Fibroblast of skin of back (primary cell): ENCODE data around the gene GP2. TPM values are rescaled to one million over a fixed set of nuclear protein-coding genes. Genes with fewer than 3 reads are reported as not detected.

Experiments
- DNase-seq: peaks from one replicate; pipeline ENCODE4 v3.0.0-alpha.2; 2013
- polyA plus RNA-seq, 2 experiments: library from polyadenylated mRNA; unstranded; fragments of 120-200 nt; gene quantifications; one replicate each; pipeline ENCODE4 v1.2.1, GENCODE V29; 2013; ENCODE audit not compliant: insufficient read length in 2 of 2

Gene GP2
- polyA plus RNA-seq (2013, experiment 1 of 2; ENCODE audit: insufficient read length): 0.07 TPM
- polyA plus RNA-seq (2013, experiment 2 of 2; ENCODE audit: insufficient read length): not detected

DNA sequence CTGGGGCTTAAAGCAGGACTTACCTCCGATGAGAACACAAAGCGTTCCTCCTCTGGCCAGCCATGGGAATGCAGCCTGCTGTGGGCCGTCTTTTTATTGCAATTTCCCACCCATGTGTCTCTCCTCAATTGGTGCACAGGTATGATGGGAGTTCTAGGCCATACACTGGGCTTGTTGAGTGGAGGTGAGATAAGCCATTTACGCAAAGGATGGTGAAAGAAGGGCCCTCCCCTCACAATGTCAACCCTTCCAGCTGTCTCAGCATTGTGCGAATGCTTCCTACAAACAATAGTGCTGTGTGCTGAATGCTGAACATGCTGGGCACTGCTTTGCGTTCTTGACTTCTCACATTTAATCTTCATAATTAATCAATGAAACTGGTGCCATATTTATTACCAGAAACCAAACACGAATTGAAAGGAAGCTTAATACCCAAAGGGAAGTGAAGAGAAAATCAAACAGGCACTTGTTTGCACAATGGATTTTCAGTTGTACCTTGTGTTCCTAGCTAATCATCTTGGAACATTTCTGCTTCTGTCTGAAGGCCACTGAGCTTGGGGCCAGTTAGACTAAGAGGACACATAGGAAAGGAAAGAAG lies at the start of gene GP2:
GP2 (minus strand) TSS at position 70 of the 598 bp plus-strand sequence. CDS start 1,082 bp downstream, outside the sequence.
- no peak for DNase-seq

- no peak for DNase-seq
Measured at GRCh38 chr16:20372701-20373100, 45.4 kb upstream of the GP2 start.

- no peak for DNase-seq
Measured at GRCh38 chr16:20369452-20370054, 42.2 kb upstream of the GP2 start.

GRCh38 chr16:20364051-20364450 lies 36.7 kb upstream of the GP2 start:
- DNase-seq: no peak

- DNase-seq: no peak
Measured at GRCh38 chr16:20363191-20363590, 35.9 kb upstream of the GP2 start.

GRCh38 chr16:20359997-20360396 lies 32.7 kb upstream of the GP2 start:
- DNase-seq: no peak

DNA sequence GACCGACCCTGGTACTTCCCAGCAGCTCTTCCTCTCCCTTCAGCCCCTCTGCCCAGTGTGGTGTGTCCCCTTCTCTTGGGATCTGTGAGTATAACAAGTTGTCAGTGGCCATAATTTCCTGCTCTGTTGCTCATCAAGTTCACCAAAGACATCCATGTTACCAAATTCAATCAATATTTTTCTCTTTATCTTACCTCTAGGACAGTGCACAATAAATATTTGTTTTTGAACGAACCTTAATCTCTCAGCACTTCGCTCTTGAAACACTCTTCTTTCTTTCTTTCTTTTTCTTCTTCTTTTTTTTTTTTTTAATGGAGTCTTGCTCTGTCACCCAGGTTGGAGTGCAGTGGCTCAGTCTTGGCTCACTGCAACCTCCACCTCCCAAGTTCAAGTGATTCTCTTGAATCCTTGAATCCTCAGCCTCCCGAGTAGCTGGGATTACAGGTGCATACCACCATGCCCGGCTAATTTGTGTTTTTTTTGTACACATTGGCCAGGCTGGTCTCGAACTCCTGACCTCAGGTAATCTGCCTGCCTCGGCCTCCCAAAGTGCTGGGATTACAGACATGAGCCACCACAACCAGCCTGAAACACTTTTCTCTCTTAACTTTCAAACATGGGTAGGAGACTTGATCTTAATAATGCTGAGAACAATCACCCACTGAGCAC lies 27.9 kb upstream of the GP2 start:
- DNase-seq: no peak

DNA sequence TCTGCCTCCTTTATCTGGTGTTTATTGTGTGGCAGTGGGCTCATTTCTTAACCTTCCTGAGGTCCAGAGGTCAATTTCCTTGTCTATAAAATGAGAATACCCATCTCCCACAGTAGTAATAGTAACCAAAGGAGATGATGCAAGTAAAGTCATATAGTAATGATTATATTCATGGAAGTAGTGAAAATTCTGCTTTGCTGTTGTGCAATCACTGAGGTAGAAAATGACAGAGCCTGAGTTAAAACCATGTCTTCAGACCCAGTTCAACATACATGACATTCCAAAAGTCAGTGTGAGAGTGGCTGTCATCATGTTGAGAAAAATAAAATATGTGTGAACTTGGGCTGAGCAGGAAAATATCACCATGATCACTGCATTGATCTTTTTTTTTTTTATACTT lies 26.1 kb upstream of the GP2 start:
- no peak for DNase-seq

DNA sequence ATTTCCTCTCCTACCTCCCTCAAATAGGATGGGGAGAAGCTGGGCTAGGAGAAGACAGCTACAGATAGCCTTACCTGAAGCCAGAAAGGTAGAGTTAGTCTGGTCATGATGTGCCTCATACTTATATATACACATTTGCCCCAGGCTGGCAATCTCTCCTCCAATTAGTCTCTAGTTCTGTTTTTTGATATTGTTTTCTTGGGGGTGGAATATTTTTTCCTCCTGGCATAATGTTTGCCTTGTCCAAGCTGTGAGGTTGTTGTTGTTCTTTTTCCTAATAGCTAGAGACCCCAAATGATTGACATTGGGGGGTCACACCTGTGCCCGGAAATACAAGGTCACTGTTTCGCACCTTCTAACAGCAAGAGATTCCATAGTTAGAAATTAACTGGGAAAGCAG lies 25.3 kb upstream of the GP2 start, which contains the start of gene UMOD:
UMOD (minus strand) TSS at position 101 of the 400 bp plus-strand sequence. CDS start 1,978 bp downstream, outside the sequence.
- DNase-seq: no peak

DNA sequence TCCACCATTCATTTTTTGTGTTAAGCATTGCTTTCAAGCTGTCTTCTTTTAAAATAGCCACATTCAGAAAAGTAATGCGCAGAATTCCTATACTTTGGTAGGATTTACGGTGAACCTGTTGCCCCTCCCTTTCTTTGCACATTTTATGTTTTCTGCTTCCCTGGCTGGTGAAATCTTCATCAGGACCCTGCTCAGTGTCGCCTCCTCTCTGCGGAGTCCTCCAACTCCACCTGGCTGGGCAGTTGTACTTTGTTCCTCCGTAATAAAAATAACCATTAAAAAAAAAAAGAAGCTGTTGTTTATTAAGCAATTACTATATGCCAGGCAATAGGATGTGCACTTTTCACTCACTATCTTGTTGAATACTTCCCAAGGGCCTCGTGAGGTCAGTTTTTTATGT lies 22.3 kb upstream of the GP2 start:
- DNase-seq: no peak

GRCh38 chr16:20348365-20349185 lies 21.3 kb upstream of the GP2 start:
- no peak for DNase-seq

- no peak for DNase-seq
Measured at GRCh38 chr16:20347666-20348364, 20.5 kb upstream of the GP2 start.

DNA sequence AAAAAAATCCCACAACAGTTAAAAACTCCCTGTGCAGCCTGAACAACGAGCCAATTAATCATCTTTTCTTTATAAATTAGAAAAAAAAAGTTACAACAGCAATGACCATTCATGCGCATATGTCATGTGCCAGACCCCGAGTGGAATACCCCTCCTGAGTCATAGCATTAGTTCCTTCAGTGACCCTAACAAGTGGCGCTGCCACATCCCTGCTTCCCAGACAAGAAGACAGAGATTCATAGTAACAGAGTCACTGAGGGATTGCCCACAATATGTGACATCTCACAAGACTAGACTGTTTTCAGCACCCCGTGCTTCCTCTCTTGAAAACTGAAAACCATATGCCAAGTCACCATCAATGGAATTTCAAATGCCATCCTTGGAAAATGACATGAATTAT lies 17.3 kb upstream of the GP2 start:
- DNase-seq: no peak

DNA sequence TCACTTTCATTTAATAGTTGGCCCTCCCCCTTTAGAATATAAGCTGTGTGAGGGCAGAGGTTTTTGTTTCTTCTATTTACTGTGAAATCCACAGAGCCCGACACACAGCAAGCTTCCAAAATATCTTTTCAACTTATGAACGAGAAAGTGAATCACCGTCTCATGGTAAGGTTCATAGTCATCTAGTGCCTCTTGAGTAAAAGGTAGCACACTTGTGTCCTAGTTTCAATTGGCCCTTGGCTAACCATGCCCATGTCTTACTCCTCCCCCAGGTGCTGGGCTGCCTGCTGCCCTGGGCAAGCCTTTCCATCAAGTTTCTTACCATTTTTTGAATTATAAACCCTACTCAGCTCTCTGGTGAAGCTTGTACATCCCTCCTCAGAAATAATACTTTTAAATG lies 12.4 kb upstream of the GP2 start:
- no peak for DNase-seq

- DNase-seq: no peak
Measured at GRCh38 chr16:20336955-20337354, 9.6 kb upstream of the GP2 start.

GRCh38 chr16:20334396-20334795 lies 7.1 kb upstream of the GP2 start:
- no peak for DNase-seq

DNA sequence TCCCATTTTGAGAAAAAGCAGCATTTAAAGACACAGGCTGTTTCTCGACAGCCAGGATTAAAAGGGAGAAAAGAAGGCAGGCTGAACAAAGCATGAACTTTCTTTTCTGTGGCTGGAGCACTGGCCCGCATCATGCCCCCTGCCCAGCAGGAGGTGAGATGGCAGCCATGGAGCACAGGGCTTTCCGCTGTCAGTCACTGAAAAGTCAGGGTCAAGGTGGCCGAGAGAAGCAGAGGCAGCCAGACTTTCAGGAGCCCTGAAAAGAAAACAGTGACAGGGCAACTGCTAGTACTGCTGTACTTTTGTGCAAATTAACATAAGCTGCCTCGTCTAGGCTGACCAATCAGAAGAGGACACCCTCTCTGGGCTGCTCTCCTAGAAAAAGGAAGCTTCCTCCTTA lies 5.8 kb upstream of the GP2 start:
- DNase-seq: no peak

DNA sequence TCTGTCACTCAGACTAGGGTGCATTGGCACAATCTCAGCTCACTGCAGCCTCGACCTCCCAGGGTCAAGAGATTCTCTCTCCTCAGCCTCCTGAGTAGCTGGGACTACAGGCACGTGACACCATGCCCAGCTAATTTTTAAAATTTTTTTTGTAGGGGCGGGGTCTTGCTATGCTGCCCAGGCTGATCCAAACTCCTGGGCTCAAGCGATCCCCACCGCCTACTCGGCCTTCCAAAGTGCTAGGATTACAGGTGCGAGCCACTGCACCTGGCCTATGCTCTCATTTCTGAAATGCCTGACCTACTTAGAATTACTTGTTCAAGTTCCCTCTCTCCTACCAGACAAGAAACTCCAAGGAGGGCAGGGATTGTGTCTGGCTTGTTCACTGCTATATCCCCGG lies 5.1 kb upstream of the GP2 start:
- DNase-seq: no peak

GRCh38 chr16:20331635-20332034 lies 4.3 kb upstream of the GP2 start:
- DNase-seq: no peak

DNA sequence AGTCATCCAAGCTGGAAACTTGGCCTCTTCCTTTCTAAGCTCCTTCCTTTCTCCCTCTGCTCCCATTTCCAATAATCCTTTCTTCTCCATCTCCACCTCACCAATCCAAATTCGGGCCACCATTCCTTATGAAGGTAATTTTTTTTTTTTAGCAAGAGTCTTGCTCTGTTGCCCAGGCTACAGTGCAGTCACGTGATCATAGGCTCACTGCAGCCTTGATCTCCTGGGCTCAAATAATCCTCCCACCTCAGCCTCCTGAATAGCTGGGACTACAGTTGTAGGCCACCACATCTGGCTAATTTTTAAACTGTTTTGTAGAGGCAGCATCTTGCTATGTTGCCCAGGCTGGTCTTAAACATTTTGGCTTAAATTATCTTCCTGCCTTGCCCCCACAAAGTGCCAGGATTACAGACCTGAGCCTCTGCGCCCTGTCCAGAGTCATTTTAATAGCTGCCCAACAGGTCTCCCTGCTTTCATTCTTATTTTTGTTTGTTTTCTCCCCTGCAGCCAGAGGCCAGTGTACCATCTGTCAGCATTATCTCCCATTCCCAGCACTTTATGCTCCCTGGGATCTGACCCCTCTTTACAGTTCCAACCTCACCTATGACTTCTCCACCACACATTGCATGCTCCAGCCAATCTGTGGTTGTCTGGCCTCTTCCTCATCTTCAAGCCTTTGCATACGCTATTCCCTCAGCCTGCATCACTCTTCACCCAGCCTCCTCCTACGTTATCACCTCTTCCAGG lies 2.3 kb upstream of the GP2 start:
- DNase-seq: no peak

DNA sequence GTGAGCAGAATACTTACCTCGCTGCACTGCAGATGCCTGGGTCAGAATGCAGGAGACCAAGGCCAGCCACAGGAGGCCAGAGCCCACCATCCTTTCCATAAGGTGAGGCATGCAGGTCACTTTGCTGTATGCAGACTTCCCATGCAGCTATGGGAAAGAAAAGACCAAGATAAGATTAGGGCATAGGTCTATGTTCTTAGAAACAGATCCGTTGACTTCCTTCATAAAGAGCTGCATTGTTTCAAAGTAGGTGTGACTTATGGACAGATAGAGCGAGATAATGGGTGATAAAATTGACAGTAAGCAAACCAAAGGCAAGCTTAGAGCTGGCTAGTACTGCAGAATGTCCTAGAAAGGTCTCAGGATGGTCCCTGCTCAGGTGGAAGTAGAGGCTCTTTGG lies 992 bp downstream of the GP2 start:
- no peak for DNase-seq

- DNase-seq: no peak
Measured at GRCh38 chr16:20325005-20325404, 2.3 kb downstream of the GP2 start.
